GM12873 (cell line): Measurements from ENCODE around the gene NIPBL.

Experiments
- CTCF ChIP-seq: IDR thresholded peaks from 2 replicates; pipeline ENCODE4 v1.5.1; 2012; ENCODE audit warnings: low read depth, mild to moderate bottlenecking, moderate library complexity, low read length, control low read depth; ENCODE audit not compliant: insufficient read depth; ENCODE audit errors: missing control alignments

Gene NIPBL

GRCh38 chr5:36945687-36946086 is 69.1 kb downstream of the NIPBL start:
- TF ChIP-seq CTCF = no peak

GRCh38 chr5:36946101-36946500 is 69.5 kb downstream of the NIPBL start:
- no peak for TF ChIP-seq CTCF

GRCh38 chr5:36948041-36948440 is 71.5 kb downstream of the NIPBL start:
- no peak for TF ChIP-seq CTCF

GRCh38 chr5:36948650-36949049 is 72.1 kb downstream of the NIPBL start:
- no peak for TF ChIP-seq CTCF

GRCh38 chr5:36949593-36949992 is 73.0 kb downstream of the NIPBL start:
- no peak for TF ChIP-seq CTCF

- no peak for TF ChIP-seq CTCF
Measured at GRCh38 chr5:36950586-36951457, 74.3 kb downstream of the NIPBL start.

GRCh38 chr5:36953043-36953442 is 76.5 kb downstream of the NIPBL start:
- TF ChIP-seq CTCF = no peak
